ENCODE measurements around the gene OLFM3.

Gene OLFM3

DNA sequence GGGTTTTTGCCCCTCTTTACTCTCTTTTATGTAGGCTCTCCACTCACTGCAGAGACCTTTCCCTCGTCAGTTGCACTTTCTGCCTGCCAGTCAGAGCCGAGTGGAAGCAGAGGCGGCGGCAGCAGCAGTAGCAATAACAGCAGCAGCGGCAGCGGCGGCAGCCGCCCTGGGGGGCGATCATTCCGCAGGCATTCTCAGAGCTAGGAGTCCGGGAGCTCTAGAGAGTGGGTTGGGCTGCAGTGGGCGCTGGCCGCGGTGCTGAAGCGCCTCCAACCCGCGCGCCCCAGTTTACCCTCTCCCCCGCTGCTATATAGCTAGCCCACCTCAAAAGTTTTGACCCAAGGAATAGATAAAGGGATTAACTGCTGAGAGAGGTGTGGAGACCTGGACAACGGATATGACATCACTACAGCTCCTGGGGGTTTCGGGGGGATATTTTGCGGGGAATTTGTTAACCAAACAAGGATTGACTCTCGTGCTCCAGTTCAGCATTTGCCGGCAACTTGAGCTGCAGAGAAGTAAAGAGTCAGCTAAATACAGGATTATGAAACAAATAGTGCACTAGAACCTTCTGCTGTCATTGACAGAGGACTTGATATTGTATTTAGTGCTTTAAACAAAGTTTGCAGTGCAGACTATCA, at the start of gene OLFM3:
Gene OLFM3, minus strand, starts transcription at position 102 of the 641 bp plus-strand sequence.
- DNase-seq, result no peak

- DNase-seq, result no peak
Measured at GRCh38 chr1:102045752-102046151, 49.0 kb upstream of the OLFM3 start.

GRCh38 chr1:102032534-102032933, 35.8 kb upstream of the OLFM3 start:
- DNase-seq, result no peak

- DNase-seq, result no peak
Measured at GRCh38 chr1:102019530-102019929, 22.8 kb upstream of the OLFM3 start.

GRCh38 chr1:102015728-102016127, 19.0 kb upstream of the OLFM3 start:
- no peak for DNase-seq

GRCh38 chr1:102002057-102002456, 5.3 kb upstream of the OLFM3 start:
- DNase-seq, result no peak

DNA sequence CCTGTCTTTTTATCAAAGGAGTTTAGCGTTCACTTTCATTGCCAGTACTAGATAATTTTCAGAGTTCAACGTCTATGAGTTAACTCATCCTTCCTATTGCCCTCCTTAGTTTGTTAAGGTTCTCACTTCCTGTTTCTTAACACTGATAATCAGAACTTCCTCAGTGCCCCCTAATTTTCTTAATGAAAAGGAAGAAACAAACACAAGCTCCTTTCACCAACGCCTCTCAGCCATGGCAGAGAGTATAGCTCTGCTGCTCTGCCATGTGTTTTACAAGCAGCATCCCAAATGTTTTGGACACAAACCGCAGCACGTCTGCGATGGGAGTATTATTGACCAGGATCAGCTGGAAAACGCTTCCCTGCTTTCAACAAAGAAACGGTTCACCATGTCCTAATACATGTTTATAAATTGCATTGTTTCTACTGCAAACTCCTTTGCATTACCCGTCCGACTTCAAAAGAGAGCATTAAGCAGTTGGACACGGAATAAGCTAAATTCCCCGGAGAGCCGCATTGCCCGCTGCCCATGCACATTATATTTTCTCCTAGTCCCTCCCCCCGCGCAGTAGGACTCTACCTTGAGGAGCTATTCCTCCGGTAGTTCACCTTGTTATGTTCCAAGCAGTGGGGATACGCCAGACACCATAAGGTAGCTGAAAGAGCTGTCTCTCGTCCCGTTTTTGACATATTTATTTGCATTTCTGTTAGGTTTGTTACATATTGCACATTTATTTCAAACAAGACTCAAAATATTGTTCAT, 561 bp downstream of the OLFM3 start:
- DNase-seq, result no peak

GRCh38 chr1:101993710-101994109, 3.0 kb downstream of the OLFM3 start:
- no peak for DNase-seq

GRCh38 chr1:101992821-101993575, 3.7 kb downstream of the OLFM3 start:
- no peak for DNase-seq

GRCh38 chr1:101980974-101981373, 15.8 kb downstream of the OLFM3 start:
- no peak for DNase-seq

DNA sequence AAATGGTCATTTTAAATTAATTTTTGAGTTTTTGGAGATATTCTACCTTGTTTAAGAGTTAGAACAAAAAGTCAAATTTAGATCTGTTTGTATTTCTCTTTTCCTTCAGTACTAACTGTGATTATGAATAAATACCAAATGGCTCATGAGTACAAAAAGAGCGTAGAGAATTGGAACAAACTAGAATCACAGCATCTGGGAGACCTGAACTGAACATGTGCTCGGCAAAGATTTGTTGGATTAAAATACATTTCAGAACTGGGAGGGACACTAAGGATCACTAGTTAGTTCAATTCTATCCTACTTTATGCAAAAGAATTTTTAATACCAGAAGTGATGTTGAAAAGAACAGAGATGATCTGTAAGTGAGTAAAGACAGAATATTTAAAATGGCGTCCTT, 19.5 kb downstream of the OLFM3 start:
- no peak for DNase-seq

DNA sequence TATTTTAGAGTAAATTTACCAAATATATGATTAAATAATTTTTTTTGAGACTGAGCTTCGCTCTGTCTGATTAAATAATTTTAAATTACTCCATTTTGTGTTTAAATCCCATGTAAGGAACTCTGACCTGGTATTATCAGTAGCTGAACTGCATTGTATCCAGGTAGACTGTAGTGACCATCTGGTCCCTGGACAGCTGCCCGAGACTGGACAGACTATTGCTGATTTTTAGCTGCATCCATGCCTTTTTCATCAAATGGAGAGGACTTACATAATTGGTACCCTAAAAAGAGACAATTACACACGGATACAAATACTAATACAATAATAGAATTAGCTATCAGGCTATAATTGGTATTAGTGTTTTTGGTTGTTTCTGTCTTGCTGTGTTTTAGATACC, 20.6 kb downstream of the OLFM3 start:
- no peak for DNase-seq

DNA sequence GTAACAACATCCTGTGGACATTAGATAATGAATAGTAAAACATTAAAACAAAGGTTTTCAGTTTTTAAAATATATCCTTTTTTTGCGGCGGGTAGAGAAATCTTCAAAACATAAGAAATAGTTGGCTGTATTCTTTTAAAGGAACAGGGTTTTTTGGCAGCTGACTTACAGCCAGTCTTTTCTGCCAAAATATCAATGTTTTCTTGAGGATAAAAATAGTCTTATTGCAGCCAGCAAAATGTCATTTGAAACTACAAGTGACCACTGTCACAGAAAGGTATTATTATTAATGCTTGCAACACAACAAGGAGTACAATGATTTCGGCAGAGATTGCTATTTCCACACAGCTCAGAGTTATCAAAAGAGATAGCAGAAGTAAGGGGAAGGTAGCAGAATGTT, 21.4 kb downstream of the OLFM3 start:
- no peak for DNase-seq

DNA sequence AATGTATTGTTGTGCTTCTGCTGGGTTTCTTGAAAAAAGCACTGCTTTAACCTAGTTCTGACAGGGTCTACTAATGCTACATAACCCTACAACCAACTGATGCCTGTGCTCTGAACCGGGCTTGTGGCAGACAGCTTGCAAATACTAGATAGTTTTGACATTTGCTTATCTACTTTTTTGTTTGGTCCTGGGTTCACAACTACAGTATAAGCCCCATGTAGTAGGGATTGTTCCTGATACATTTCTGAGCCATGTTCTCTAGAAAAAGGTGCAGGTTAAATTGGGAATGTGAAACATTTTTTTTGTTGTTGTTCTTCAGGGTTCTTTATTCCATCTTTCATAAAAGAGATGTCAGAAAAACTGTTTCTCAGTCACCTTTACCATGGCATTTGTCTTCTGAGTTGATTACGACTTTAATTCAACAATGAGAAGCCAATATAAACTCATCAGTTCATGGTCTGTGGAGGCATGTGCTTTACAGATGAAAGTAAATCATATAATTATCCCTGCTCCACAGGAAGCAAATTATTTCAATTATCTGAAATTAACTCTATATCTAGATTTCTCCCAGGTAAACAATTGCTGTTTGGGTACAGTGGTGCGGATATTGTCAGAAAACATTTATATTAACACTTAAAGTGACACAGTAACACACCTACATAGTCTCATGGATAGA, 22.0 kb downstream of the OLFM3 start:
- DNase-seq, result no peak

DNA sequence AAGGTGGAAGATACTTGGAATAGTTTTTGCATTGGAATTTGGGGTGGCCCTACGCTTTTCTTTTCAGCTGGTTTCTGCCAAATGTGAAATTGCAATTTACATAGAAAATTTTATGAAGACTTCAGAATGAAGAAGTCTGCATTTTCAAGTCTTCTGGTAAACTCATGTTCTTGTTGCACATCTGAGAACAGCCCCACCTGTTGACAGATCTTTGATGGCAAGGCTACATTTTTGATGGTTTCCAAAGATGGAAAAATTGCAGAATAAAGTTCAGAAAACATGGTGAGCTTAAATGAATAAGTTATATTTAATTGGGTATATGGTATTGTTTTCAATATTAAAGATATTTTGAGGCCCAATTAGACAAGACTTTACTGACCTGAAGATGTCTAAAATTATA, 25.4 kb downstream of the OLFM3 start:
- DNase-seq, result no peak

DNA sequence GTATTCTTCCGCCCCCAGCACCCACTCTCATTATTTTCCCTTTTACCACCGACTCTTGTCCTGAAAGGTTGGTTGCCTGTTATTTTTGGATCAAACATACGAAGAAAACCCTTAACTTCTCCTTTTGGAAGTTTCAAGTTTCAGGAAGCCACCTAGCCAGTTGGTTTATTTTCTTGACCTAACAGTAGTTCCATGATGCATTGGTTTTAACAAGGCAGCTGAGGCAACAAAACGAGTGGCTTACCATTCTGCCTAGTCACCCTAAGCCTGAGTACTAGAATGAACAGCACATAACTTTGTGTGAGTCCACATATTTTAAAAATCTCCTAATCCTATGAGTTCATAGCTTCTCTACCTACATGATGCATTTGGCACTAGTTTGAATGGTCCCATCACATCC, 28.9 kb downstream of the OLFM3 start:
- no peak for DNase-seq

DNA sequence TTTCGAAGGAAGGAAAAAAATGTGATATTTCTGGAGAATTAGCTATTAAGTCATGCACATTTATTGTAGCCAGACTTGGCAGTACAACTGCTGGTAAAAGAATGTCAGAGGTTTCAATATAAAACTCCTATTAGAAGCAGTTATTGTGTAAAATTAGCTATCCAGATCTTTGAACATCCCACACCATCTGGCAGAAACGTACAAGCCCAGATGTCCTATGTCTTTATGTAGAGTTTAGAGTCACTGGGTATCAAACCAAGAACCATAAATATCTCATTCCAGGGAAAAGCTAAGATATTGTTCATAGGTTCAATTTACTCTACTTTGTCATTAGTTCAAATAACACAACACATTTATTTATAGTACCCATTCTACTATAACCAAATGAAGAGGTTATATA, 31.4 kb downstream of the OLFM3 start:
- no peak for DNase-seq

GRCh38 chr1:101964708-101965107, 32.0 kb downstream of the OLFM3 start:
- DNase-seq, result no peak

GRCh38 chr1:101960142-101960541, 36.6 kb downstream of the OLFM3 start:
- DNase-seq, result no peak

GRCh38 chr1:101959456-101959855, 37.3 kb downstream of the OLFM3 start:
- no peak for DNase-seq

DNA sequence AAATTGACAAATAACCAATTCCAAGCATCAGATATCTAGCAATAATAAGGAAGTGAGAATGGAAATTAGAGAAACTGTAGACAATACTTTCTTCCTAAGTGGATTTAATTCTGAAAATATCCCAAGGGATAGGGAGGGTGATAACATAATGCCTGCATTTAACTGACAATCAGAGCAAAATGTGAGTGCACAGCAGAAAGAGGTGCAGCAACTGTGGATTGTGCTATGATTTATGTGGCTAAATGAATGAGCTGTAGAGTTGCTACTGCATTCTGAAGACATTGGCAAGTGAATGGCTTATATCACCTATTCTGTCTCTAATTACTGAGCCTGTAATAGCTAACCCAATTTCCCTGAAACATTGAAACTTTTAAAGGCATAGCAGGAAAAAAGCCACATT, 39.0 kb downstream of the OLFM3 start:
- no peak for DNase-seq

DNA sequence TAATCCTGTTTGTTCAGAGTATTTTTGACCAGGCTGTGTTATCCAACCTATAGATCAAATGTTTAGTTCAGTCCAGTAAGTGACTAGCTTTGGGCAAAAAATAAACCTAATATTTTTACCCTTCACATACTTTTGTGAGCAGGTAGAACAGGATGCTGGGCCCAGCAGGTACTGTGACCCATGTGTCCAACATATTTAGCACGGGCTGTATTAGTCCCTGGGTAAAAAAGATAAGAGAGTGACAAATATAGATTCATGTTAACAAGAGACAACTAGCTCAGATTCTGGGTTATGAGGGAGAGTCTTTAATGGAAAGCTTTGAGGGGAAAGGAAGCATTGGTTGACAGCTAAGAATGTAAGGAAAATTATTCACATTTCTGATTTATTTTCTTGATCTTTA, 43.1 kb downstream of the OLFM3 start:
- DNase-seq, result no peak

GRCh38 chr1:101945884-101946283, 50.8 kb downstream of the OLFM3 start:
- no peak for DNase-seq
